ENCODE data around the gene NAALADL2.

GRCh38 chr3:175127075-175127662 is 268.0 kb downstream of the NAALADL2 start:
- TF ChIP-seq CTCF (IDR thresholded peaks at IDR 0.05) (no peak), EZH2 (IDR thresholded peaks at IDR 0.05) (no peak), EZH2phosphoT487 (IDR thresholded peaks at IDR 0.05) (no peak)

Data from neural progenitor cell (in vitro differentiated cells).